T-helper 9 cell (primary cell): ENCODE results near the gene EBI3.
"Not testable (repeated sequence)": the region's sequence is repeated elsewhere in the genome, so short reads cannot be mapped to it uniquely, and the experiment has no call there.

ENCODE experiments used
- DNase-seq: peaks from one replicate; pipeline ENCODE4 v3.0.0-alpha.2; 2020

Gene EBI3

GRCh38 chr19:4279267-4279529 lies 49.9 kb downstream of the EBI3 start:
- DNase-seq = no peak

GRCh38 chr19:4279530-4280422 lies 50.5 kb downstream of the EBI3 start:
- DNase-seq = no peak

- no peak for DNase-seq
Observed at GRCh38 chr19:4284176-4284958, 55.0 kb downstream of the EBI3 start.

GRCh38 chr19:4284974-4285373 lies 55.7 kb downstream of the EBI3 start:
- DNase-seq = no peak

- DNase-seq = not testable (repeated sequence)
Observed at GRCh38 chr19:4286141-4286540, 56.8 kb downstream of the EBI3 start.
